HepG2 (cell line): ENCODE results near the gene VAMP4. TPM values are rescaled to one million over a fixed set of nuclear protein-coding genes. Genes with fewer than 3 reads are reported as not detected.

Source experiments
- ATF7-NPFF ChIP-seq: sonication (generic); formaldehyde crosslinking; IDR thresholded peaks from 2 replicates; pipeline ENCODE4 v1.8.1; 2023; ENCODE audit warnings: mild to moderate bottlenecking, low read depth, missing genetic modification reagents, moderate library complexity
- ATRX ChIP-seq: sonication (generic); formaldehyde crosslinking; IDR thresholded peaks from 2 replicates; pipeline ENCODE4 v1.4.0; 2020; ENCODE audit warnings: missing genetic modification reagents, borderline replicate concordance
- ELK4 ChIP-seq: sonication (generic); formaldehyde crosslinking; IDR thresholded peaks from 2 replicates; pipeline ENCODE4 v1.9.0; 2021; ENCODE audit warnings: missing genetic modification reagents, borderline replicate concordance
- EP300 ChIP-seq, 3 experiments: sonication (generic) in 1 of 3; formaldehyde crosslinking in 1 of 3; IDR thresholded peaks; 2 replicates each; pipeline versions ENCODE4 v1.5.1 to v1.6.1; 2011 to 2020; ENCODE audit warnings: low read depth in 2 of 3, low read length in 2 of 3, borderline replicate concordance in 1 of 3, improper control_type of control experiment in 1 of 3, mild to moderate bottlenecking in 1 of 3, missing genetic modification reagents in 1 of 3, moderate library complexity in 1 of 3
- ETV5 ChIP-seq: IDR thresholded peaks from 2 replicates; pipeline ENCODE4 v1.6.1; 2018; ENCODE audit warnings: missing biosample characterization, missing genetic modification reagents, inconsistent platforms, borderline replicate concordance
- FOXA1 ChIP-seq, 2 experiments: fragments of 450-650 bp in 1 of 2; sonication (generic) in 1 of 2; formaldehyde crosslinking in 1 of 2; IDR thresholded peaks; 2 replicates each; pipeline versions ENCODE4 v1.4.0 to v1.6.1; 2016 to 2020; ENCODE audit warnings: missing genetic modification reagents in 1 of 2
- GABPB1 ChIP-seq: IDR thresholded peaks from 2 replicates; pipeline ENCODE4 v1.6.1; 2016; ENCODE audit warnings: mild to moderate bottlenecking, missing genetic modification reagents, moderate library complexity, missing compliant biosample characterization
- GPN1 ChIP-seq: sonication (generic); formaldehyde crosslinking; IDR thresholded peaks from 2 replicates; pipeline ENCODE4 v1.5.1; 2020; ENCODE audit warnings: missing genetic modification reagents, borderline replicate concordance
- HHEX ChIP-seq: IDR thresholded peaks from 2 replicates; pipeline ENCODE4 v1.6.1; 2016; ENCODE audit warnings: control low read depth
- HIVEP1 ChIP-seq: sonication (generic); formaldehyde crosslinking; IDR thresholded peaks from 2 replicates; pipeline ENCODE4 v1.4.0; 2020; ENCODE audit warnings: mild to moderate bottlenecking, missing genetic modification reagents
- MAF1 ChIP-seq: sonication (generic); formaldehyde crosslinking; IDR thresholded peaks from 2 replicates; pipeline ENCODE4 v1.5.0; 2020; ENCODE audit warnings: missing genetic modification reagents, borderline replicate concordance
- NR1H2 ChIP-seq: sonication (generic); formaldehyde crosslinking; IDR thresholded peaks from 2 replicates; pipeline ENCODE4 v1.8.1; 2022; ENCODE audit warnings: low read depth, missing genetic modification reagents, borderline replicate concordance
- TCF7L2 ChIP-seq: IDR thresholded peaks from 2 replicates; pipeline ENCODE4 v1.6.1; 2011; ENCODE audit warnings: mild to moderate bottlenecking, low read depth, low read length, moderate library complexity
- TMF1 ChIP-seq: sonication (generic); formaldehyde crosslinking; IDR thresholded peaks from 2 replicates; pipeline ENCODE4 v1.8.1; 2022; ENCODE audit warnings: low read depth, missing genetic modification reagents
- YY1 ChIP-seq: IDR thresholded peaks from 2 replicates; pipeline ENCODE4 v1.6.1; 2011; ENCODE audit warnings: low read length, low read depth, moderate library complexity, mild to moderate bottlenecking; ENCODE audit not compliant: insufficient read depth, insufficient replicate concordance
- ZBTB4 ChIP-seq: sonication (generic); formaldehyde crosslinking; IDR thresholded peaks from 2 replicates; pipeline ENCODE4 v1.4.0; 2020; ENCODE audit warnings: missing genetic modification reagents, mild to moderate bottlenecking, borderline replicate concordance
- ZKSCAN1 ChIP-seq: fragments of 150-350 bp; IDR thresholded peaks from 2 replicates; pipeline ENCODE4 v1.6.1; 2014; ENCODE audit warnings: low read length
- ZNF18 ChIP-seq: sonication (generic); formaldehyde crosslinking; IDR thresholded peaks from 2 replicates; pipeline ENCODE4 v1.8.0; 2022; ENCODE audit warnings: mild to moderate bottlenecking, missing genetic modification reagents; ENCODE audit not compliant: insufficient replicate concordance
- ZNF577 ChIP-seq: sonication (generic); formaldehyde crosslinking; IDR thresholded peaks from 2 replicates; pipeline ENCODE4 v1.4.0; 2020; ENCODE audit warnings: mild to moderate bottlenecking, low read depth, missing genetic modification reagents, borderline replicate concordance
- ZNF629 ChIP-seq: sonication (generic); formaldehyde crosslinking; conservative IDR thresholded peaks from 2 replicates; pipeline ENCODE4 v1.5.0; 2020; ENCODE audit warnings: missing genetic modification reagents
- ZNF782 ChIP-seq: sonication (generic); formaldehyde crosslinking; IDR thresholded peaks from 2 replicates; pipeline ENCODE4 v1.4.0; 2020; ENCODE audit warnings: missing genetic modification reagents, mild to moderate bottlenecking, borderline replicate concordance
- polyA plus RNA-seq, 8 experiments: library from polyadenylated mRNA; depleted of rRNA in 3 of 8; stranded (reverse) in 7 of 8; unstranded in 1 of 8; fragments of >200 nt; fragmentation: Illumina TruSeq in 4 of 8; extraction: Trizol in 4 of 8; gene quantifications; 2 replicates each; pipeline versions ENCODE4 v1.2.1 to v1.2.3, GENCODE V29; 2011 to 2016; ENCODE audit warnings: low read depth in 4 of 8, missing spikeins in 1 of 8, mixed read lengths in 1 of 8; ENCODE audit not compliant: insufficient read depth in 1 of 8
- total RNA-seq, 5 experiments: library from RNA; depleted of rRNA; stranded (reverse); fragments of >200 nt; fragmentation: Illumina TruSeq; extraction: Trizol; gene quantifications; 2 replicates each; pipeline ENCODE4 v1.2.3, GENCODE V29; 2016; ENCODE audit warnings: low read depth in 1 of 5

VAMP4 gene
- total and polyA plus RNA-seq, 2 of the 13 experiments (the other 11 are each of a cell fraction or from before 2014, with no cell fraction given) = 1.4 to 2.0 TPM

- no peak for TF ChIP-seq ZBTB4 (CRISPR knock-in tag)
- TF ChIP-seq ETV5 (CRISPR knock-in tag) = peak; percentile 24; the same call in 1 of the 2 replicates
- TF ChIP-seq ZNF629 = no peak
- no peak for TF ChIP-seq HIVEP1 (CRISPR knock-in tag)
- TF ChIP-seq MAF1 = peak; percentile 77; the same call in 1 of the 2 replicates
- no peak for TF ChIP-seq ZNF577 (CRISPR knock-in tag)
- no peak for TF ChIP-seq TCF7L2
- TF ChIP-seq ATF7-NPFF (CRISPR knock-in tag) = peak; percentile 40; the same call in 1 of the 2 replicates
- no peak for TF ChIP-seq ATRX
- peak in 1 of 2 experiments; percentile 28; a peak in 1 of 4 replicates for TF ChIP-seq EP300 (IDR thresholded peaks at IDR 0.05; ENCODE audit: low read depth in 2 of 2, low read length in 2 of 2)
- peak; percentile 24; the same call in 1 of the 2 replicates for TF ChIP-seq EP300 (CRISPR knock-in tag; IDR thresholded peaks at IDR 0.05; ENCODE audit: borderline replicate concordance)
- TF ChIP-seq GABPB1 = peak; percentile 90
- no peak for TF ChIP-seq HHEX (CRISPR knock-in tag)
- TF ChIP-seq TMF1 (CRISPR knock-in tag) = no peak
- TF ChIP-seq FOXA1 (IDR thresholded peaks at IDR 0.05) = no peak
- TF ChIP-seq FOXA1 (CRISPR knock-in tag; IDR thresholded peaks at IDR 0.05) = no peak
- no peak for TF ChIP-seq GPN1 (CRISPR knock-in tag)
- TF ChIP-seq ZNF782 (CRISPR knock-in tag) = no peak
- TF ChIP-seq YY1 = peak; percentile 89
- no peak for TF ChIP-seq ZNF18 (CRISPR knock-in tag)
- no peak for TF ChIP-seq ELK4
- TF ChIP-seq NR1H2 (CRISPR knock-in tag) = 0 out of 2 replicates have a peak, but pooled peaks have one; percentile 18
- TF ChIP-seq ZKSCAN1 = no peak
Measured at GRCh38 chr1:171741872-171742576, at the start of gene VAMP4 (continued).
